Sigmoid colon (tissue), 7 donors: ENCODE measurements around the gene FAM111A. TPM values are rescaled to one million over a fixed set of nuclear protein-coding genes. Genes with fewer than 3 reads are reported as not detected.

Experiments
- DNase-seq: peaks from one replicate; pipeline ENCODE4 v3.0.0-alpha.2; 2019
- H3K27ac ChIP-seq, 4 donors: fragments of 200-600 bp; sonication (generic); one replicate each; pipeline ENCODE4 v1.5.1; 2016 to 2019; ENCODE audit warnings: mild to moderate bottlenecking in 1 of 4
- H3K27me3 ChIP-seq, 3 donors: fragments of 200-600 bp; sonication (generic); one replicate each; pipeline ENCODE4 v1.5.1; 2019; ENCODE audit warnings: mild to moderate bottlenecking in 1 of 3
- H3K36me3 ChIP-seq, 4 donors: fragments of 200-600 bp; sonication (generic); one replicate each; pipeline ENCODE4 v1.5.1; 2016 to 2019
- H3K4me1 ChIP-seq, 4 donors: fragments of 200-600 bp; sonication (generic); one replicate each; pipeline ENCODE4 v1.5.1; 2017 to 2019
- H3K4me3 ChIP-seq, 4 donors: fragments of 200-600 bp; sonication (generic); one replicate each; pipeline ENCODE4 v1.5.1; 2017 to 2019; ENCODE audit warnings: mild to moderate bottlenecking in 2 of 4, moderate library complexity in 1 of 4
- H3K9me3 ChIP-seq, 4 donors: fragments of 200-600 bp in 3 of 4; sonication (generic) in 3 of 4; one replicate each; pipeline versions ENCODE4 v1.5.1 to v1.6.1; 2013 to 2019
- CTCF ChIP-seq, 4 experiments: fragments of 450-650 bp in 3 of 4; fragments of 200-600 bp in 1 of 4; IDR thresholded peaks; one replicate each; pipeline ENCODE4 v1.5.1; 2016 to 2019; ENCODE audit warnings: antibody characterized with exemption in 4 of 4, mild to moderate bottlenecking in 3 of 4, moderate library complexity in 2 of 4
- EP300 ChIP-seq, 4 donors: sonication (generic); formaldehyde crosslinking; IDR thresholded peaks; one replicate each; pipeline ENCODE4 v1.6.1; 2017; ENCODE audit warnings: antibody characterized with exemption in 4 of 4
- POLR2A ChIP-seq, 2 donors: fragments of 450-650 bp; IDR thresholded peaks; one replicate each; pipeline ENCODE4 v1.6.1; 2016; ENCODE audit warnings: antibody characterized with exemption in 2 of 2, mild to moderate bottlenecking in 2 of 2, moderate library complexity in 2 of 2
- POLR2AphosphoS5 ChIP-seq, 4 donors: sonication (generic); formaldehyde crosslinking; IDR thresholded peaks; one replicate each; pipeline ENCODE4 v1.6.1; 2017; ENCODE audit warnings: antibody characterized with exemption in 4 of 4
- WGBS, 2 donors: extraction: QIAGEN DNeasy Blood & Tissue Kit; methylation state at CpG; one replicate each; pipeline ENCODE4 v1.1.7; 2013; 5-methylcytosine and 5-hydroxymethylcytosine counted together
- intact Hi-C: fragments of 100-400 bp; cut with DNase I; formaldehyde crosslinking; loops from one replicate; pipeline ENCODE4 v1.15.1; 2023
- polyA plus RNA-seq, 3 donors: library from polyadenylated mRNA; stranded (reverse); fragments of 200-250 nt; gene quantifications; one replicate each; pipeline ENCODE4 v1.2.3, GENCODE V29; 2013
- total RNA-seq, 4 donors: library from RNA; depleted of rRNA; stranded (reverse); fragments of >200 nt; gene quantifications; one replicate each; pipeline ENCODE4 v1.1.0, GENCODE V29; 2016
- donor health status: healthy with polysubstance abuse.
- donor health status: Bipolar disorder and iron deficiency.
- donor health status: healthy.

Gene FAM111A
- total and polyA plus RNA-seq, 7 donors, result 6.6 to 33.4 (median 26.0) TPM

- Histone ChIP-seq H3K9me3 (no peaks in the 10 kb centered on the region), H3K27ac (no peak overlapping the region), H3K4me3 (no peak overlapping the region), H3K4me1 (peaks cover 0 to 12% (median 4%) of the 10 kb centered on the region in 4 donors), H3K36me3 (peaks cover 0 to 28% (median 0%) of the 10 kb centered on the region in 4 donors), H3K27me3 (no peaks in the 10 kb centered on the region)
- WGBS, 2 donors, result 97% methylated on average over 17 of the region's 17 CpGs
- DNase-seq, result no peak
- intact Hi-C loops, result loop anchor here (2.0 to 5.0 kb wide), 2 partner anchors 40 to 85 kb away; no protein-coding TSS in a partner anchor
- TF ChIP-seq POLR2A (IDR thresholded peaks at IDR 0.05) (no peak), POLR2AphosphoS5 (IDR thresholded peaks at IDR 0.05) (no peak), EP300 (IDR thresholded peaks at IDR 0.05) (no peak), CTCF (IDR thresholded peaks at IDR 0.05) (no peak)
Measured at GRCh38 chr11:59137190-59137589, 5.5 kb upstream of the FAM111A start.

DNA sequence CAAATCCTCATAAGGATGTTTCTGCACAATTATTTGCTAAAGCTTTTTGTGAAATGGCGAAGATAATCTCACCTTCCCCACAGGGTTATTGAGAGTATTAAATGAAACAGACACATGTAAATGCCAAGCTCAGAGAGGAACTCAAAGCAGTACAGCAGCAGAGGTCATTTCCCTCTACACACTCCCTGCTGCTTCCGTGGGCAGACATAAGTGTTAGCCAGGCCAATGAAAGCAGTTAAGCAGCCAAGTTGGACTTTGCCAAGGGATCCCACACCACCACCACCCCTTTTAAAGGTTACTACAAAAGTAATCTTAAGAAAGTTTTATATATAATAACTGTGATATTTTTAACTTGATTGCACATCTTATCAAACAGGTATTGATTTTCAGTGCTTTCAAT, 4.0 kb upstream of the FAM111A start:
- TF ChIP-seq POLR2AphosphoS5 (IDR thresholded peaks at IDR 0.05) (no peak), EP300 (IDR thresholded peaks at IDR 0.05) (no peak), POLR2A (IDR thresholded peaks at IDR 0.05) (no peak), CTCF (IDR thresholded peaks at IDR 0.05) (no peak)
- Histone ChIP-seq H3K27ac (no peak overlapping the region), H3K27me3 (no peaks in the 10 kb centered on the region), H3K36me3 (peaks cover 0 to 15% (median 0%) of the 10 kb centered on the region in 4 donors), H3K4me3 (no peak overlapping the region), H3K9me3 (no peaks in the 10 kb centered on the region), H3K4me1 (peaks cover 0 to 20% (median 7%) of the 10 kb centered on the region in 4 donors)
- 84 to 86% methylated on average over 2 of the region's 2 CpGs for WGBS, 2 donors
- intact Hi-C loops, result loop anchor here (5.0 kb wide), 1 partner anchor 86 kb away; no protein-coding TSS in a partner anchor
- DNase-seq, result no peak

DNA sequence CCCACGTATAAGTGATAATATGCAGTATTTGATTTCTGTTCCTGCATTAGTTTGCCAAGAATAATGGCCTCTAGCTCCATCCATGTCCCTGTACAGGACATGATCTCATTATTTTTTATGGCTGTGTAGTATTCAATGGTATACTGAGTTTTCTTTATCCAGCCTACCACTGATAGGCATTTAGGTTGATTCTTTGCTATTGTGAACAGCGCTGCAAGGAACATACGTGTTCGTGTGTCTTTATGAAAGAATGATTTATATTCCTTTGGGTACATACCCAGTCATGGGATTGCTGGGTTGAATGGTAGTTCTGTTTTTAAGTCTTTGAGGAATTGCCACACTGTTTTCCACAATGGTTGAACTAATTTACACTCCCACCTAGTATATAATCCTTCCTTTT, 1.5 kb upstream of the FAM111A start:
- H3K27ac ChIP-seq, result no peak overlapping the region
- H3K4me3 ChIP-seq, result no peak overlapping the region
- DNase-seq, result no peak
- peaks cover 0 to 30% (median 22%) of the 10 kb centered on the region in 4 donors for H3K4me1 ChIP-seq
- H3K36me3 ChIP-seq, result no peaks in the 10 kb centered on the region
- no peaks in the 10 kb centered on the region for H3K9me3 ChIP-seq
- intact Hi-C loops, result loop anchor here (5.0 to 10.0 kb wide), 3 partner anchors 414 to 564 kb away; partner anchors contain the start of genes LPXN, PATL1 and ZFP91
- no peaks in the 10 kb centered on the region for H3K27me3 ChIP-seq
- 94 to 96% methylated on average over 4 of the region's 4 CpGs for WGBS, 2 donors
- no peak for TF ChIP-seq POLR2A (IDR thresholded peaks at IDR 0.05)
- no peak for TF ChIP-seq EP300 (IDR thresholded peaks at IDR 0.05)
- TF ChIP-seq CTCF (IDR thresholded peaks at IDR 0.05), result no peak
- TF ChIP-seq POLR2AphosphoS5 (IDR thresholded peaks at IDR 0.05), result no peak

DNA sequence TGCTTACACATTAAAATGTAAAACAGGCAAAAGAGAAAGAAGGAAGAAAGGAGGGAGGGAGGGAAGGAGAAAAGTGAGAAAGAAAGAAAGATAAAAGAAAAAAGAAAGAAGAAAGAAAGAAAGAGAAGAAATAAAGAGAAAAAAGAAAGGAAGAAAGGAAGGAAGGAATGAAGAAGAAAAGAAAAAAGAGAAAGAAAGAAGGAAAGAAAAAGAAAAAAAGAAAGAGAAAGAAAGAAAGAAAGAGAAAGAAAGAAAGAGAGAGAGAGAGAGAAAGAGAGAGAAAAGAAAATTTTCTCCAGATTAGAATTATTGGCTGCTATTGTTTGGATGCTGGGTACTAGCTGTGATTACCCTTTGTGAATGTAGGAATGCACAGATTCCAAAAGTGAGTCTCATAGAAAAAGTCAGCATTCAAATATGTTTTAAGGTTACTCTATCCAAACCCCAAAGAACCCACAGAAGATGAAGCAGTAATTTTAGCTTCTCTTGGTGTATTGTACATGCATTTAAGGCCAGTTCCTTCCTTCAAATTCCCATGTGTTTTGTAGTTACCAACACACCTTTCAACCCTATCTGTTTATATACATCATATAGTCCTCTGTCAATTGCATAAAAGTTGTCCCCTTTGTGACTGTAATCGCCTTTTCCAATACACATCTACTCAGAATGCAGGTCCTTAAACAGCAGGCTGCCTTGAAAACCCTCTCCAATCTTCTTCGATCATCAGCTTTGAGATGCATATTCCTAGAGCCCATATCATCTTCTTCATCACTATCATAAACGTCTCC, 789 bp upstream of the FAM111A start:
- Histone ChIP-seq H3K4me1 (peaks cover 0 to 30% (median 22%) of the 10 kb centered on the region in 4 donors), H3K27me3 (no peaks in the 10 kb centered on the region), H3K4me3 (peak overlapping the region; percentile 66 to 83 (median 75)), H3K27ac (peak overlapping the region; percentile 86 to 95 (median 89)), H3K9me3 (no peaks in the 10 kb centered on the region), H3K36me3 (no peaks in the 10 kb centered on the region)
- TF ChIP-seq POLR2A (IDR thresholded peaks at IDR 0.05), result no peak
- no peak for TF ChIP-seq EP300 (IDR thresholded peaks at IDR 0.05)
- no peak for TF ChIP-seq CTCF (IDR thresholded peaks at IDR 0.05)
- TF ChIP-seq POLR2AphosphoS5 (IDR thresholded peaks at IDR 0.05), result no peak
- no peak for DNase-seq
- intact Hi-C loops, result loop anchor here (2.0 to 10.0 kb wide), 4 partner anchors 35 to 565 kb away; partner anchors contain the start of genes FAM111B, LPXN, PATL1 and ZFP91
- whole genome bisulfite sequencing, 2 donors, result 1% methylated on average over 3 of the region's 3 CpGs
